NCI-H1694 treated with DMSO at 0.1 percent for 48 hours (cell line): Measurements from ENCODE around the gene NAA11.

Experiments used
- DNase-seq: peaks from one replicate; lab custom pipeline; 2025; lab: John Stamatoyannopoulos, UW

Gene NAA11

GRCh38 chr4:79325864-79326328, at the start of gene NAA11:
Gene NAA11, minus strand, starts transcription at chr4:79326061. Its CDS starts 184 bp downstream, at chr4:79325877.
- DNase-seq, result no peak

GRCh38 chr4:79370026-79370425, 44.2 kb upstream of the NAA11 start:
- DNase-seq, result no peak

GRCh38 chr4:79367096-79367495, 41.2 kb upstream of the NAA11 start:
- no peak for DNase-seq

GRCh38 chr4:79366422-79366821, 40.6 kb upstream of the NAA11 start:
- no peak for DNase-seq

GRCh38 chr4:79364061-79364460, 38.2 kb upstream of the NAA11 start:
- no peak for DNase-seq

- DNase-seq, result peak; percentile 57
These were observed 36.8 kb upstream of the NAA11 start for GRCh38 chr4:79362626-79363025.

- DNase-seq, result no peak
These were observed 34.1 kb upstream of the NAA11 start for GRCh38 chr4:79360006-79360405.

GRCh38 chr4:79358438-79358837, 32.6 kb upstream of the NAA11 start:
- peak; percentile 30 for DNase-seq

GRCh38 chr4:79357365-79357764, 31.5 kb upstream of the NAA11 start:
- no peak for DNase-seq

GRCh38 chr4:79353075-79353474, 27.2 kb upstream of the NAA11 start:
- no peak for DNase-seq

- DNase-seq, result no peak
These were observed 22.5 kb upstream of the NAA11 start for GRCh38 chr4:79348405-79348804.

- no peak for DNase-seq
These were observed 16.2 kb upstream of the NAA11 start for GRCh38 chr4:79341893-79342653.

- no peak for DNase-seq
These were observed 14.7 kb upstream of the NAA11 start for GRCh38 chr4:79340568-79340967.

- no peak for DNase-seq
These were observed 12.3 kb upstream of the NAA11 start for GRCh38 chr4:79338148-79338547.

GRCh38 chr4:79334783-79335182, 8.9 kb upstream of the NAA11 start:
- DNase-seq, result no peak

- DNase-seq, result no peak
These were observed 8.5 kb upstream of the NAA11 start for GRCh38 chr4:79334341-79334740.

GRCh38 chr4:79331126-79331876, 5.4 kb upstream of the NAA11 start:
- DNase-seq, result no peak

- DNase-seq, result no peak
These were observed 4.9 kb upstream of the NAA11 start for GRCh38 chr4:79330720-79331119.

GRCh38 chr4:79325436-79325835, 425 bp downstream of the NAA11 start:
- no peak for DNase-seq

GRCh38 chr4:79319975-79320374, 5.9 kb downstream of the NAA11 start:
- DNase-seq, result no peak

- no peak for DNase-seq
These were observed 8.2 kb downstream of the NAA11 start for GRCh38 chr4:79317711-79318110.

GRCh38 chr4:79315891-79316290, 10.0 kb downstream of the NAA11 start:
- DNase-seq, result peak; percentile 12

- no peak for DNase-seq
These were observed 14.6 kb downstream of the NAA11 start for GRCh38 chr4:79311279-79311678.
